ENCODE results near the gene EPB41L5.
"Not testable (repeated sequence)": the region's sequence is repeated elsewhere in the genome, so short reads cannot be mapped to it uniquely, and the experiment has no call there.

GRCh38 chr2:120068040-120068658, 55.3 kb downstream of the EPB41L5 start:
- TF ChIP-seq FOXA2 (IDR thresholded peaks at IDR 0.05); CTCF (IDR thresholded peaks at IDR 0.05; ENCODE audit: low read depth, low read length, missing input control); YY1 (IDR thresholded peaks at IDR 0.05); RAD21 (IDR thresholded peaks at IDR 0.05); GABPA (IDR thresholded peaks at IDR 0.05 in 1 of 2, conservative IDR thresholded peaks at IDR 0.05 in 1 of 2); MAX (IDR thresholded peaks at IDR 0.05); SP1 (IDR thresholded peaks at IDR 0.05); JUND (IDR thresholded peaks at IDR 0.05): not testable (repeated sequence)
- TF ChIP-seq, protein P1, sequence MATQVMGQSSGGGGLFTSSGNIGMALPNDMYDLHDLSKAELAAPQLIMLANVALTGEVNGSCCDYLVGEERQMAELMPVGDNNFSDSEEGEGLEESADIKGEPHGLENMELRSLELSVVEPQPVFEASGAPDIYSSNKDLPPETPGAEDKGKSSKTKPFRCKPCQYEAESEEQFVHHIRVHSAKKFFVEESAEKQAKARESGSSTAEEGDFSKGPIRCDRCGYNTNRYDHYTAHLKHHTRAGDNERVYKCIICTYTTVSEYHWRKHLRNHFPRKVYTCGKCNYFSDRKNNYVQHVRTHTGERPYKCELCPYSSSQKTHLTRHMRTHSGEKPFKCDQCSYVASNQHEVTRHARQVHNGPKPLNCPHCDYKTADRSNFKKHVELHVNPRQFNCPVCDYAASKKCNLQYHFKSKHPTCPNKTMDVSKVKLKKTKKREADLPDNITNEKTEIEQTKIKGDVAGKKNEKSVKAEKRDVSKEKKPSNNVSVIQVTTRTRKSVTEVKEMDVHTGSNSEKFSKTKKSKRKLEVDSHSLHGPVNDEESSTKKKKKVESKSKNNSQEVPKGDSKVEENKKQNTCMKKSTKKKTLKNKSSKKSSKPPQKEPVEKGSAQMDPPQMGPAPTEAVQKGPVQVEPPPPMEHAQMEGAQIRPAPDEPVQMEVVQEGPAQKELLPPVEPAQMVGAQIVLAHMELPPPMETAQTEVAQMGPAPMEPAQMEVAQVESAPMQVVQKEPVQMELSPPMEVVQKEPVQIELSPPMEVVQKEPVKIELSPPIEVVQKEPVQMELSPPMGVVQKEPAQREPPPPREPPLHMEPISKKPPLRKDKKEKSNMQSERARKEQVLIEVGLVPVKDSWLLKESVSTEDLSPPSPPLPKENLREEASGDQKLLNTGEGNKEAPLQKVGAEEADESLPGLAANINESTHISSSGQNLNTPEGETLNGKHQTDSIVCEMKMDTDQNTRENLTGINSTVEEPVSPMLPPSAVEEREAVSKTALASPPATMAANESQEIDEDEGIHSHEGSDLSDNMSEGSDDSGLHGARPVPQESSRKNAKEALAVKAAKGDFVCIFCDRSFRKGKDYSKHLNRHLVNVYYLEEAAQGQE (IDR thresholded peaks at IDR 0.05), result not testable (repeated sequence)
- TF ChIP-seq, protein P2, sequence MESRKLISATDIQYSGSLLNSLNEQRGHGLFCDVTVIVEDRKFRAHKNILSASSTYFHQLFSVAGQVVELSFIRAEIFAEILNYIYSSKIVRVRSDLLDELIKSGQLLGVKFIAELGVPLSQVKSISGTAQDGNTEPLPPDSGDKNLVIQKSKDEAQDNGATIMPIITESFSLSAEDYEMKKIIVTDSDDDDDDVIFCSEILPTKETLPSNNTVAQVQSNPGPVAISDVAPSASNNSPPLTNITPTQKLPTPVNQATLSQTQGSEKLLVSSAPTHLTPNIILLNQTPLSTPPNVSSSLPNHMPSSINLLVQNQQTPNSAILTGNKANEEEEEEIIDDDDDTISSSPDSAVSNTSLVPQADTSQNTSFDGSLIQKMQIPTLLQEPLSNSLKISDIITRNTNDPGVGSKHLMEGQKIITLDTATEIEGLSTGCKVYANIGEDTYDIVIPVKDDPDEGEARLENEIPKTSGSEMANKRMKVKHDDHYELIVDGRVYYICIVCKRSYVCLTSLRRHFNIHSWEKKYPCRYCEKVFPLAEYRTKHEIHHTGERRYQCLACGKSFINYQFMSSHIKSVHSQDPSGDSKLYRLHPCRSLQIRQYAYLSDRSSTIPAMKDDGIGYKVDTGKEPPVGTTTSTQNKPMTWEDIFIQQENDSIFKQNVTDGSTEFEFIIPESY (IDR thresholded peaks at IDR 0.05), result not testable (repeated sequence)

All from liver (tissue), 3 donors.